ENCODE results near the gene FYTTD1. TPM values are rescaled to one million over a fixed set of nuclear protein-coding genes. Genes with fewer than 3 reads are reported as not detected.

The FYTTD1 gene, protein sequence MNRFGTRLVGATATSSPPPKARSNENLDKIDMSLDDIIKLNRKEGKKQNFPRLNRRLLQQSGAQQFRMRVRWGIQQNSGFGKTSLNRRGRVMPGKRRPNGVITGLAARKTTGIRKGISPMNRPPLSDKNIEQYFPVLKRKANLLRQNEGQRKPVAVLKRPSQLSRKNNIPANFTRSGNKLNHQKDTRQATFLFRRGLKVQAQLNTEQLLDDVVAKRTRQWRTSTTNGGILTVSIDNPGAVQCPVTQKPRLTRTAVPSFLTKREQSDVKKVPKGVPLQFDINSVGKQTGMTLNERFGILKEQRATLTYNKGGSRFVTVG
- 10 to 100 TPM; 34.2 to 46.2 (median 40.3) TPM for total RNA-seq

DNA sequence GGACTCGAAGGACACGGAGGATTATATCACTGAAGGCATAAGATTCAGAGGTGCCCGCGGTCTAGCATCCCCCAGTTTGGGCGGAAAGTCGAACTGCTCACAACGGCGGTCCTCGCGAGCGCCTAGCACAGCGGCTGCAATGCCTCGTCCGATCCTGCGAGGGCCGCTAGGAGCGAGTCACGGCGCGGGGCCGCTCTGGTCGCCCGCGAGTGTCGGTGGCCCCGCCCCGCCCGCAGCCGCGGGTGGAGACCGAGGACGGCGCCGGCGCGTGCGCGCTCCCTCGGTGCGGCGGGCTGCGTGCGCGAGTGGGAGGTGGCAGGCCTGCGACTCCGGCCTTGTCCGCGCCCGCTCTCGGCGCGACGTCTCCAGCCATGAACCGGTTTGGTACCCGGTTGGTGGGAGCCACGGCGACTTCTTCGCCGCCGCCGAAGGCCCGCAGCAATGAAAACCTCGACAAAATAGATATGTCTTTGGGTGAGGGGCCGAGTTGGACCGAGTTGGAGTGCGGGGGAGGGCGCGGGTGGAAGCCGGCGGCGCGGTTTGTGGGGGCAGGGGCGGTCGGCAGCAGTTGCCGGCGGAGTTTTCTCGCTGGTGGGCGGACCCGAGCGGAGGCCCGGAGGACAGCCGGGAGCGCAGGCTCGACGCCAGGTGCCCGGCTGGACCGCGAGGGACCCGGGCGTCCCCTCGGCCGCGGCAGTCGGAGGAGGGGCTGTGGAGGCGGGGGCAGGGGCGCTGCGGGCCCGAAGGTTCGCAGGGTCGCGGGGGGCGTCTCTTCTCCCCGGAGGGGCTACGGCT lies at the start of gene FYTTD1:
Gene FYTTD1, plus strand, starts transcription at position 283 of the 795 bp plus-strand sequence. Its CDS starts 89 bp downstream, at position 372.
- WGBS, 2 donors = 1% methylated on average over 15 to 32 of the region's 104 CpGs
- Histone ChIP-seq H3K27me3 (no peaks in the 10 kb centered on the region), H3K4me3 (replicated peaks in 1 of 3) (peak within 1 kb of the TSS; percentile 39 to 84 (median 59)), H3K27ac (peak within 1 kb of the TSS; percentile 87 to 98 (median 95)), H3K4me1 (peaks cover 7 to 23% of the 10 kb centered on the region in 2 donors), H3K9me3 (no peaks in the 10 kb centered on the region), H3K36me3 (no peaks in the 10 kb centered on the region)
- intact Hi-C loops (cut with DNase I) = no loop called here
- TF ChIP-seq POLR2A (IDR thresholded peaks at IDR 0.05) = peak in 1 of 2 donors; percentile 91
- TF ChIP-seq, protein P1, sequence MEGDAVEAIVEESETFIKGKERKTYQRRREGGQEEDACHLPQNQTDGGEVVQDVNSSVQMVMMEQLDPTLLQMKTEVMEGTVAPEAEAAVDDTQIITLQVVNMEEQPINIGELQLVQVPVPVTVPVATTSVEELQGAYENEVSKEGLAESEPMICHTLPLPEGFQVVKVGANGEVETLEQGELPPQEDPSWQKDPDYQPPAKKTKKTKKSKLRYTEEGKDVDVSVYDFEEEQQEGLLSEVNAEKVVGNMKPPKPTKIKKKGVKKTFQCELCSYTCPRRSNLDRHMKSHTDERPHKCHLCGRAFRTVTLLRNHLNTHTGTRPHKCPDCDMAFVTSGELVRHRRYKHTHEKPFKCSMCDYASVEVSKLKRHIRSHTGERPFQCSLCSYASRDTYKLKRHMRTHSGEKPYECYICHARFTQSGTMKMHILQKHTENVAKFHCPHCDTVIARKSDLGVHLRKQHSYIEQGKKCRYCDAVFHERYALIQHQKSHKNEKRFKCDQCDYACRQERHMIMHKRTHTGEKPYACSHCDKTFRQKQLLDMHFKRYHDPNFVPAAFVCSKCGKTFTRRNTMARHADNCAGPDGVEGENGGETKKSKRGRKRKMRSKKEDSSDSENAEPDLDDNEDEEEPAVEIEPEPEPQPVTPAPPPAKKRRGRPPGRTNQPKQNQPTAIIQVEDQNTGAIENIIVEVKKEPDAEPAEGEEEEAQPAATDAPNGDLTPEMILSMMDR (IDR thresholded peaks at IDR 0.05) = peak in 5 of 6 experiments; percentile 30 to 67 (median 50)
- DNase-seq = peak; percentile 93

DNA sequence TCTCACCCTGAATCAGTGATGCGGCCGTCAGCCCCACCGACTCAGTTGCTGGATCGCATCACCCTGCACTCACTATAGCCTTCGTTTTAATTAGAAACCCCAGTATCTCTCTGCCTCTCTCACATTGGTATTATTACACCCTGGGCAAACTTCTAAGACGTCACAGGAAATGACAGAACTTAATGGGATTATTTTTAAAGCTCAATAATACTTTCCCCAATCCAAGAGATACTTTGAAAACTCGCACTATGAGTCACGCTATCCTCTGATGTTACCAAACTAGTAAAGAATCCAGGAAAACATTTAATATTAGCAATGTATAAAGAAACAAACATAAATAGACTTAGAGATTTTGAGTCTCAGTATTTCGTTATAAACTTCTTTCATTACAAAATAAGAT lies 49.6 kb upstream of the FYTTD1 start:
- intact Hi-C loops (cut with DNase I) = no loop called here
- WGBS, 2 donors = 95 to 96% methylated on average over 9 of the region's 9 CpGs
- Histone ChIP-seq H3K4me3 (replicated peaks in 1 of 3) (no peak overlapping the region), H3K27me3 (no peaks in the 10 kb centered on the region), H3K27ac (no peak overlapping the region), H3K9me3 (no peaks in the 10 kb centered on the region), H3K4me1 (no peaks in the 10 kb centered on the region), H3K36me3 (peaks cover 25 to 30% of the 10 kb centered on the region in 2 donors)
- DNase-seq = no peak
- TF ChIP-seq, protein P1 (IDR thresholded peaks at IDR 0.05) = no peak
- TF ChIP-seq POLR2A (IDR thresholded peaks at IDR 0.05) = no peak

DNA sequence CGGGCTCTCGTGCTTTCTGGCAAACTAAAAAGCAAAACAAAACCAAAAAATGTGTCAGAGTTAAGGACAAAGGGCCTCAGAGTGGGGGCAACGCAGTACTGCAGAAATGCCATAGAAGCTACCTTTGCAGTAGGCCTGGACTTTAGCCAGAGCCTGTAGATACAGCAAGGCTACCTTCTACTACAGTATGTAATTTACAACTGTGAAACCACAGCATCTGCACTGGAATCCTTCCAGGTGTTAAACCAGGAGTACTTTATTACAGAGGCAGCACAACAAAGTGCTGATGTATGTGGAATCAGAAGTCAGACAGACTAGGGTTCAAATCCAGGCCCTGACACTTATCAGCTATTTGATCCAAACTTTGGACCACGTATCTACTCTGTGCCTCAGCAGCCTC lies 47.8 kb upstream of the FYTTD1 start:
- WGBS, 2 donors = 94 to 96% methylated on average over 4 of the region's 4 CpGs
- Histone ChIP-seq H3K9me3 (no peaks in the 10 kb centered on the region), H3K27ac (no peak overlapping the region), H3K4me1 (no peaks in the 10 kb centered on the region), H3K36me3 (peaks cover 25 to 30% of the 10 kb centered on the region in 2 donors), H3K27me3 (no peaks in the 10 kb centered on the region), H3K4me3 (replicated peaks in 1 of 3) (no peak overlapping the region)
- TF ChIP-seq POLR2A (IDR thresholded peaks at IDR 0.05) = no peak
- TF ChIP-seq, protein P1 (IDR thresholded peaks at IDR 0.05) = no peak
- intact Hi-C loops (cut with DNase I) = no loop called here
- no peak for DNase-seq

DNA sequence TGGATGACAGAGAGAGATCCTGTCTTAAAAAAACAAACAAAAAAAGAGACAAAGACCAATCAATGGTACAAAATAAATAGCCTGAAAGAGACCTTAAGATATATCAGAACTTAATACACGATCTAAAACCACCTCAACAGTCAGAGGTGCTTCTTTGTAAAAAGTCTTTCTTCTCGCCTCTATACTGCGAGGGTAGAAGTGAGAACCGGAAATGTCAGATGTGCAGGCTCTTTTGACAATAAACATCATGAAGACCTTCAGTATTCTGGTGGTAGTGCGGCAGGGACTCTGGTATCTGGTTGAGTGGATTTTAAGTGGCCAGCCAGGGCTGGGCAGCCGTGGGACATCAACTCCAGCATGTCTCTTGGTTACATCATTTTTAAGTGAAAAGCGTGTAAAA lies 43.0 kb upstream of the FYTTD1 start:
- Histone ChIP-seq H3K9me3 (no peaks in the 10 kb centered on the region), H3K4me1 (peaks cover 0 to 2% of the 10 kb centered on the region in 2 donors), H3K27me3 (no peaks in the 10 kb centered on the region), H3K4me3 (replicated peaks in 1 of 3) (no peak overlapping the region), H3K36me3 (peaks cover 14 to 15% of the 10 kb centered on the region in 2 donors), H3K27ac (no peak overlapping the region)
- intact Hi-C loops (cut with DNase I) = no loop called here
- no peak for TF ChIP-seq POLR2A (IDR thresholded peaks at IDR 0.05)
- TF ChIP-seq, protein P1 (IDR thresholded peaks at IDR 0.05) = no peak
- 93 to 94% methylated on average over 7 of the region's 7 CpGs for WGBS, 2 donors
- no peak for DNase-seq

All from thyroid gland (tissue), 4 donors.